ENCODE measurements around the gene TCEANC.
"Not testable (repeated sequence)": the region's sequence is repeated elsewhere in the genome, so short reads cannot be mapped to it uniquely, and the experiment has no call there.

Gene TCEANC

GRCh38 chrX:13620207-13620606, 32.7 kb upstream of the TCEANC start:
- no peaks in the 10 kb centered on the region for H3K36me3 ChIP-seq (ENCODE audit: control insufficient read depth, insufficient read depth, low read length)
- no peak overlapping the region for H3K27ac ChIP-seq (ENCODE audit: low read depth, low read length)
- H3K4me1 ChIP-seq (ENCODE audit: control insufficient read depth, low read depth, low read length) = no peaks in the 10 kb centered on the region
- no peak overlapping the region for H3K56ac ChIP-seq (ENCODE audit: low read length)
- H3K4ac ChIP-seq (ENCODE audit: low read depth, low read length) = no peak overlapping the region
- no peak for DNase-seq
- no peak overlapping the region for H2AK5ac ChIP-seq (ENCODE audit: low read length)
- H3K9ac ChIP-seq (ENCODE audit: low read length) = no peak overlapping the region
- H2BK15ac ChIP-seq (replicated peaks; ENCODE audit: low read depth) = no peak overlapping the region
- no peak overlapping the region for H3K23ac ChIP-seq (ENCODE audit: low read length)
- no peak overlapping the region for H3K4me3 ChIP-seq (ENCODE audit: low read length)
- no peak overlapping the region for H2BK120ac ChIP-seq (ENCODE audit: low read depth, low read length)
- no peak overlapping the region for H3K18ac ChIP-seq (ENCODE audit: low read length)
- H3K79me1 ChIP-seq (ENCODE audit: low read length) = no peaks in the 10 kb centered on the region
- H3K79me2 ChIP-seq (ENCODE audit: control insufficient read depth, insufficient read depth, low read length) = no peaks in the 10 kb centered on the region
- H4K8ac ChIP-seq (ENCODE audit: low read depth, low read length) = no peak overlapping the region
- WGBS (ENCODE audit: extremely low coverage, insufficient coverage, low lambda C conversion rate) = no CpG with 5 or more reads among the region's 1 CpG
- H3K27me3 ChIP-seq (ENCODE audit: insufficient read depth, low read length, poor library complexity) = no peaks in the 10 kb centered on the region
- no peak overlapping the region for H2BK5ac ChIP-seq (ENCODE audit: low read length)
- no peak overlapping the region for H4K5ac ChIP-seq (ENCODE audit: low read length)
- H3K4me2 ChIP-seq (ENCODE audit: low read length) = no peak overlapping the region

- H3K79me2 ChIP-seq (ENCODE audit: control insufficient read depth, insufficient read depth, low read length) = no peaks in the 10 kb centered on the region
- no peak overlapping the region for H3K56ac ChIP-seq (ENCODE audit: low read length)
- H2BK15ac ChIP-seq (replicated peaks; ENCODE audit: low read depth) = no peak overlapping the region
- no CpG with 5 or more reads among the region's 3 CpGs for whole genome bisulfite sequencing (ENCODE audit: extremely low coverage, insufficient coverage, low lambda C conversion rate)
- H3K27ac ChIP-seq (ENCODE audit: low read depth, low read length) = no peak overlapping the region
- no peak overlapping the region for H3K9ac ChIP-seq (ENCODE audit: low read length)
- no peak overlapping the region for H3K4me3 ChIP-seq (ENCODE audit: low read length)
- no peaks in the 10 kb centered on the region for H3K36me3 ChIP-seq (ENCODE audit: control insufficient read depth, insufficient read depth, low read length)
- H2AK5ac ChIP-seq (ENCODE audit: low read length) = no peak overlapping the region
- H3K4me1 ChIP-seq (ENCODE audit: control insufficient read depth, low read depth, low read length) = no peaks in the 10 kb centered on the region
- H2BK5ac ChIP-seq (ENCODE audit: low read length) = no peak overlapping the region
- H2BK120ac ChIP-seq (ENCODE audit: low read depth, low read length) = no peak overlapping the region
- no peak overlapping the region for H3K4me2 ChIP-seq (ENCODE audit: low read length)
- no peak overlapping the region for H3K23ac ChIP-seq (ENCODE audit: low read length)
- H4K8ac ChIP-seq (ENCODE audit: low read depth, low read length) = no peak overlapping the region
- H3K27me3 ChIP-seq (ENCODE audit: insufficient read depth, low read length, poor library complexity) = no peaks in the 10 kb centered on the region
- no peaks in the 10 kb centered on the region for H3K79me1 ChIP-seq (ENCODE audit: low read length)
- DNase-seq = no peak
- no peak overlapping the region for H3K18ac ChIP-seq (ENCODE audit: low read length)
- no peak overlapping the region for H3K4ac ChIP-seq (ENCODE audit: low read depth, low read length)
- no peak overlapping the region for H4K5ac ChIP-seq (ENCODE audit: low read length)
Observed at GRCh38 chrX:13622401-13622964, 30.5 kb upstream of the TCEANC start.

DNA sequence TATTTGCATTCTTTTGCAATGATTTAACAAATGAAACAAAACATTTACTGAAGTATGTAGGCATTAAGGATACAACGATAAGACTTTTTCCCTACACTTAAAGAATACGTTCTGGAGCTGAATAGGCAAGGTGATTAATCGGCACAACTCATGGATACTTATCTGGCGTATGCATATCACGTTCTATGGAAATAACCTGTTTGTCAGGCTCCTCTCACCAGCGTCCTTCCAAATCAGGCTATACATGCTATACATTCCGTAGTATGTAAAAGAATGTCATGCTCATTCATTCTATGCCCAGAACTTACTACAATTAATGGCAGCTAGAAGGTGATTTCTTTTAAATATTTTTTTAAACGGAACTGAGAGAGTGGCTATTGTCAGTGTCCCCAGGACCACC, 25.6 kb upstream of the TCEANC start:
- H3K79me2 ChIP-seq (ENCODE audit: control insufficient read depth, insufficient read depth, low read length) = no peaks in the 10 kb centered on the region
- no CpG with 5 or more reads among the region's 8 CpGs for WGBS (ENCODE audit: extremely low coverage, insufficient coverage, low lambda C conversion rate)

DNA sequence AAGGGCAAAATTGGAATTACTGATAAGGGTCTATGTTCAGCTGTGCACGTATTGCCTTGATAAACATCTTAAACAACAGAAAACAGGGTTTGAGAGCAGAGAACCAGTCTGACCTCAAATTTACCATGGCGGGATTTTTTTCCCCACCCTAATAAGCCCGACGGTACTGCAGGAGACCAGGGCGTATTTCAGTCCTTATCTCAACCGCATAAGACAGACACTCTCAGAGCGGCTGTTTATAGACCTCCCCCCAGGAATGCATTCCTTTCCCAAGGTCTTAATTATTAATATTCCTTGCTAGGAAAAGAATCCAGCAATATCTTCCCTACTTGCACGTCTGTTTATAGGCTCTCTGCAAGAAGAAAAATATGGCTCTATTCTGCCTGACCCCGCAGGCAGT, 15.7 kb upstream of the TCEANC start:
- no CpG with 5 or more reads among the region's 9 CpGs for WGBS (ENCODE audit: extremely low coverage, insufficient coverage, low lambda C conversion rate)

More for the DNA sequence above, 25.6 kb upstream of the TCEANC start:
- H2BK5ac ChIP-seq (ENCODE audit: low read length) = no peak overlapping the region
- H3K9ac ChIP-seq (ENCODE audit: low read length) = no peak overlapping the region
- H3K27ac ChIP-seq (ENCODE audit: low read depth, low read length) = no peak overlapping the region
- no peaks in the 10 kb centered on the region for H3K27me3 ChIP-seq (ENCODE audit: insufficient read depth, low read length, poor library complexity)
- no peaks in the 10 kb centered on the region for H3K36me3 ChIP-seq (ENCODE audit: control insufficient read depth, insufficient read depth, low read length)
- no peak overlapping the region for H3K4me3 ChIP-seq (ENCODE audit: low read length)
- H3K4me1 ChIP-seq (ENCODE audit: control insufficient read depth, low read depth, low read length) = no peaks in the 10 kb centered on the region
- H2BK15ac ChIP-seq (replicated peaks; ENCODE audit: low read depth) = no peak overlapping the region
- H3K56ac ChIP-seq (ENCODE audit: low read length) = no peak overlapping the region
- H4K5ac ChIP-seq (ENCODE audit: low read length) = no peak overlapping the region
- no peak overlapping the region for H3K18ac ChIP-seq (ENCODE audit: low read length)
- DNase-seq = no peak
- no peak overlapping the region for H3K4ac ChIP-seq (ENCODE audit: low read depth, low read length)
- H3K79me1 ChIP-seq (ENCODE audit: low read length) = no peaks in the 10 kb centered on the region
- no peak overlapping the region for H2AK5ac ChIP-seq (ENCODE audit: low read length)
- H3K23ac ChIP-seq (ENCODE audit: low read length) = no peak overlapping the region
- no peak overlapping the region for H3K4me2 ChIP-seq (ENCODE audit: low read length)
- no peak overlapping the region for H4K8ac ChIP-seq (ENCODE audit: low read depth, low read length)
- no peak overlapping the region for H2BK120ac ChIP-seq (ENCODE audit: low read depth, low read length)

GRCh38 chrX:13638021-13638420, 14.9 kb upstream of the TCEANC start:
- no peaks in the 10 kb centered on the region for H3K79me2 ChIP-seq (ENCODE audit: control insufficient read depth, insufficient read depth, low read length)
- no peak overlapping the region for H2BK5ac ChIP-seq (ENCODE audit: low read length)
- no peaks in the 10 kb centered on the region for H3K36me3 ChIP-seq (ENCODE audit: control insufficient read depth, insufficient read depth, low read length)

More for the DNA sequence above, 15.7 kb upstream of the TCEANC start:
- H3K27ac ChIP-seq (ENCODE audit: low read depth, low read length); H3K9ac ChIP-seq (ENCODE audit: low read length); H3K4me2 ChIP-seq (ENCODE audit: low read length); H3K79me2 ChIP-seq (ENCODE audit: control insufficient read depth, insufficient read depth, low read length); H3K23ac ChIP-seq (ENCODE audit: low read length); H3K36me3 ChIP-seq (ENCODE audit: control insufficient read depth, insufficient read depth, low read length); H2BK120ac ChIP-seq (ENCODE audit: low read depth, low read length); H2BK15ac ChIP-seq (replicated peaks; ENCODE audit: low read depth); H2AK5ac ChIP-seq (ENCODE audit: low read length); H3K79me1 ChIP-seq (ENCODE audit: low read length); H3K56ac ChIP-seq (ENCODE audit: low read length); H2BK5ac ChIP-seq (ENCODE audit: low read length); H3K4me1 ChIP-seq (ENCODE audit: control insufficient read depth, low read depth, low read length); DNase-seq; H4K8ac ChIP-seq (ENCODE audit: low read depth, low read length); H3K18ac ChIP-seq (ENCODE audit: low read length); H3K27me3 ChIP-seq (ENCODE audit: insufficient read depth, low read length, poor library complexity); H3K4ac ChIP-seq (ENCODE audit: low read depth, low read length); H3K4me3 ChIP-seq (ENCODE audit: low read length); H4K5ac ChIP-seq (ENCODE audit: low read length): not testable (repeated sequence)

GRCh38 chrX:13638826-13639225, 14.1 kb upstream of the TCEANC start:
- no peaks in the 10 kb centered on the region for H3K79me2 ChIP-seq (ENCODE audit: control insufficient read depth, insufficient read depth, low read length)
- no peaks in the 10 kb centered on the region for H3K79me1 ChIP-seq (ENCODE audit: low read length)
- H3K23ac ChIP-seq (ENCODE audit: low read length) = no peak overlapping the region
- H3K36me3 ChIP-seq (ENCODE audit: control insufficient read depth, insufficient read depth, low read length) = no peaks in the 10 kb centered on the region
- no peak overlapping the region for H2AK5ac ChIP-seq (ENCODE audit: low read length)
- no peak overlapping the region for H4K5ac ChIP-seq (ENCODE audit: low read length)
- no peak overlapping the region for H3K27ac ChIP-seq (ENCODE audit: low read depth, low read length)
- no peak overlapping the region for H3K56ac ChIP-seq (ENCODE audit: low read length)
- H2BK120ac ChIP-seq (ENCODE audit: low read depth, low read length) = no peak overlapping the region
- no peak overlapping the region for H3K4ac ChIP-seq (ENCODE audit: low read depth, low read length)
- H3K27me3 ChIP-seq (ENCODE audit: insufficient read depth, low read length, poor library complexity) = no peaks in the 10 kb centered on the region
- H3K4me1 ChIP-seq (ENCODE audit: control insufficient read depth, low read depth, low read length) = no peaks in the 10 kb centered on the region
- no peak overlapping the region for H3K18ac ChIP-seq (ENCODE audit: low read length)
- H3K4me2 ChIP-seq (ENCODE audit: low read length) = no peak overlapping the region
- no peak overlapping the region for H2BK5ac ChIP-seq (ENCODE audit: low read length)
- no CpG with 5 or more reads among the region's 3 CpGs for WGBS (ENCODE audit: extremely low coverage, insufficient coverage, low lambda C conversion rate)
- H2BK15ac ChIP-seq (replicated peaks; ENCODE audit: low read depth) = no peak overlapping the region
- H4K8ac ChIP-seq (ENCODE audit: low read depth, low read length) = no peak overlapping the region
- H3K9ac ChIP-seq (ENCODE audit: low read length) = no peak overlapping the region
- H3K4me3 ChIP-seq (ENCODE audit: low read length) = no peak overlapping the region
- DNase-seq = no peak

More at GRCh38 chrX:13638021-13638420, 14.9 kb upstream of the TCEANC start:
- Histone ChIP-seq H4K5ac (ENCODE audit: low read length) (no peak overlapping the region), H4K8ac (ENCODE audit: low read depth, low read length) (no peak overlapping the region), H3K4ac (ENCODE audit: low read depth, low read length) (no peak overlapping the region), H3K18ac (ENCODE audit: low read length) (no peak overlapping the region), H3K4me1 (ENCODE audit: control insufficient read depth, low read depth, low read length) (no peaks in the 10 kb centered on the region), H3K27me3 (ENCODE audit: insufficient read depth, low read length, poor library complexity) (no peaks in the 10 kb centered on the region), H2BK120ac (ENCODE audit: low read depth, low read length) (no peak overlapping the region), H3K56ac (ENCODE audit: low read length) (no peak overlapping the region), H3K79me1 (ENCODE audit: low read length) (no peaks in the 10 kb centered on the region), H3K4me3 (ENCODE audit: low read length) (no peak overlapping the region), H2BK15ac (replicated peaks; ENCODE audit: low read depth) (no peak overlapping the region), H3K23ac (ENCODE audit: low read length) (no peak overlapping the region), H2AK5ac (ENCODE audit: low read length) (no peak overlapping the region), H3K9ac (ENCODE audit: low read length) (no peak overlapping the region), H3K27ac (ENCODE audit: low read depth, low read length) (no peak overlapping the region), H3K4me2 (ENCODE audit: low read length) (no peak overlapping the region)
- DNase-seq = no peak
- no CpG with 5 or more reads among the region's 1 CpG for WGBS (ENCODE audit: extremely low coverage, insufficient coverage, low lambda C conversion rate)
